SK-N-MC (cell line): Measurements from ENCODE around the gene NCBP3.

ENCODE experiments used
- EZH2 ChIP-seq: fragments of 200-600 bp; sonication (generic); IDR thresholded peaks from one replicate; pipeline ENCODE4 v1.6.1; 2017; ENCODE audit warnings: antibody characterized with exemption
- FOXP2 ChIP-seq: optimal IDR thresholded peaks from 2 replicates; pipeline ENCODE3; 2011; ENCODE audit warnings: mild to moderate bottlenecking, moderate library complexity; ENCODE audit not compliant: insufficient read depth; ENCODE audit errors: extremely low read length, control extremely low read depth
- POLR2AphosphoS5 ChIP-seq: IDR thresholded peaks from 2 replicates; pipeline ENCODE4 v1.6.1; 2012; ENCODE audit warnings: mild to moderate bottlenecking, low read depth, low read length, borderline replicate concordance

DNA sequence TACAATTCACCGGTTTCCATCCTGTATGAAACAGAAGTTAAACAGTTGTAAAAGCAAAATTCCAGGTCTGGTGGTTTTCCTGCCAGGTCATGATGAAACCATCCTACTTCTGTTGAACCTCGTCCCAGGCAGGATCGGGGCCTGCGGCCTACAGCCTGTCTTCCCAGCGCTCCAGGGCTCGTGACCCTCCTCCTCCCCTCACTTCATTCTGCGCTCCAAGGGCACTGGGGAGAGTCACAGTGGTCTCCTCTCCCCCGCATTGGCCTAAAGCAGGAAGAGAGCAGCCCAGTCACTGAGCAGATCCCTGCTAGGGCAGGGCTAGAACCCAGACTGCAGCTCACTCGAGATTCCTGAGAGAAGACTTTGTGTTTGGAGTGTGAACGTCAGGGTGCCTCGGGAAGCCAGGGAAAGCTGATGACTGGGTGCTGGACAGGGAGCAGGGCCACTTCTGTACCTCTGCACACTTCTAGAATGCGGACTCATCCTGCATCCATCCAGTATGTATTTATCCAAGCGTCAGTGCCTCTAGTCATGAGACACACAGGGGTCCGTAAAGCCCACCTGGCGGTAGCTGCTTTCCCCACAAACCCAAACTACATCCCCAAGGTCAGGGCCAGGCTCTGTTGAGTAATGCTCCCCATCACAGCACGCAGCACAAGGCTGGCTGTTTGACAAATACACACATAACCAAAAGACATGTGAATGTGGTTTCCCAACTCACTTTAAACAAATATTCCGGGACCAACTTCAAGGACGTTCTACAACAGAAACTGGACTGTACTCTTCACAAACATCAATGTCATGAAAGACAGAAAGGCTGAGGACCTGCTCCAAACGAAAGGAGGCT is 43.4 kb downstream of the NCBP3 start:
- TF ChIP-seq POLR2AphosphoS5, result no peak
- TF ChIP-seq EZH2, result no peak
- TF ChIP-seq FOXP2, result no peak
